Activated naive CD4-positive, alpha-beta T cell treated with anti-CD3 and anti-CD28 coated beads, Interleukin-2, amount 50 U/mL, for 72 hours (primary cell): ENCODE results near the gene TTYH3. TPM values are rescaled to one million over a fixed set of nuclear protein-coding genes. Genes with fewer than 3 reads are reported as not detected.
A peak's percentile ranks its signal among the peaks of the same experiment; 100 is the strongest.
"Not testable (repeated sequence)": the region's sequence is repeated elsewhere in the genome, so short reads cannot be mapped to it uniquely, and the experiment has no call there.

Source experiments
- ATAC-seq, 2 donors: fragments of 150-1000 bp; cut with Tn5 transposase; 2 replicates each; pipeline ENCODE4 v1.10.0; 2021; ENCODE audit warnings: mild to moderate bottlenecking in 2 of 2, moderate library complexity in 2 of 2
- DNase-seq, 2 donors: peaks; one replicate each; pipeline ENCODE4 v3.0.0; 2021 to 2022; ENCODE audit warnings: low spot score in 2 of 2
- H3K27ac Mint-ChIP-seq, 2 donors: one replicate each; pipeline ENCODE4 v1.8.0; 2022; ENCODE audit warnings: mild to moderate bottlenecking in 2 of 2, mixed read lengths in 2 of 2
- H3K36me3 Mint-ChIP-seq, 2 donors: one replicate each; pipeline ENCODE4 v1.8.0; 2022; ENCODE audit warnings: mixed read lengths in 2 of 2
- H3K9me3 Mint-ChIP-seq, 2 donors: one replicate each; pipeline ENCODE4 v1.8.0; 2022; ENCODE audit warnings: mixed read lengths in 2 of 2
- total RNA-seq, 2 donors: library from RNA; stranded (reverse); gene quantifications; one replicate each; pipeline ENCODE4 v1.2.3, GENCODE V29; 2022

TTYH3 gene
- total RNA-seq, 2 donors from 2014 or later, result 23.8 to 28.3 TPM

DNA sequence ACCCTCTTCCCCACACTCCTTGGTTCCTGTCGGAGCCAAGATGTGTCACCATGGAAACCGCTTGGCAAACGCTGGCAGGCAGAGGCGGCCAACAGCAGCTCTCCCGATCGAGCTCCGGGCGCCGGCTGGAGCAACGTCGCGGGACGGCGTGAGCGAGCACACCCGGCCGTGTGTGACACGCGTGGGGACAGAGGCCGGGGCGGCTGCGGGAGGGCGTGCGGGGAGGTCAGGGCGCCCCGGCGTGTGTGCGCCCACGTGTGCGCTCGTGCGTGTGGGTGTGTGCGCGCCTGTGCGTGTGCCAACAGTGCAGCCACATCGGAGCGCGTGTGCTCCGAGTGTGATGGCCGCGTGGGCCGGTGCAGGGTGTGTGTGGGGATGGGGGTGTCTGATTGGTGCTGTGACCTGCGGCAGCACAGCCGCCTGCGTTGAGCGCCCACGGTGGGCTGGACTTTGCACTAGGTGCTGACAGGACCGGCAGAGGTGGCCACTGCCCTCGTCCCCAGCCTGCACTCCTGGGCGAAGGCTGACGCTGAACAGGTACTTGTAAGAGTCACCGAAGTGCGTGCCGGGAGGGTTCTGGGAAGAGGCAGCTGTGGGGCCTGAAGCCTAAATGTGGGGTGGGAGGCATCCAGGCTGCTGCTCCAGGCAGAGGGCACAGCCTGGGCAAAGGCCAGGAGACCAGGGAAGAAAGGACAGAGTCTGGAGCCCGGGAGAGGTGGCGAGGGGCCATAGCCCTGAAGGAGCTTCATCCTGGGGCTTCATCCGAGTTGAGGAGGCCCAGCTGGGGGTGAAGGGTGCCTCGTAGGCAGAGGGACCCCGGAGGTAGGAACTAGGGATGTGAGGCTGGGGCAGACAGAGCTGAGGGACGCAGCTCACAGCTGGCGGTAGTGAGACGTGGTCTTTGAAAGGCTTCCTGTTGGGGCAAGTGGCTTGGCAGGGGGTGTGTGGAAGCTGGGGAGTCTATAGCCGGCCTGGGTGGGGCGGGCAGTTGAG is 47.6 kb downstream of the TTYH3 start:
- not testable (repeated sequence) for DNase-seq, H3K36me3 Mint-ChIP-seq, H3K9me3 Mint-ChIP-seq
- H3K27ac Mint-ChIP-seq, result peak overlapping the region in 1 of 2 donors; percentile 22
- peak in 1 of 2 donors; percentile 34 for ATAC-seq

DNA sequence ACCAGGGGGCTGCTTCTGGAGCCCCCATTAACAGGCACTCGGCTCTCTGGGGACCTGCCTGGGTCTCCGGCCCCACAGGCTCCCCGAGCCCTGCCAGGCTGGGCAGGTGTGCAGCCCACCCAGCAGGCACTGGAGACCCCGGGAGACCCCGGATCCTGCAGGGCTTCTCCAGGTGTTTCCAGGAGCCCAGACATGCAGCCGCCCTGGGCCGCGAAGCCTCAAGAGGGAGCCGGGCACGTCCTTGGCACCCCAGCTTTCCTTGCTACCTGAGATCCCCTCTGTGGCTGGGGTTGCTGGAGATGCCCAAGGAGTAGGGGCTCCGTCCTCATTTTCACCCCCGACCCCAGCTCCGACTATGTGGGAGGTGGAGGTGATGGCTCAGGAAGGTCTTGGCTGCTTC is 48.5 kb downstream of the TTYH3 start:
- ATAC-seq (no peak), DNase-seq (no peak)
- no peak overlapping the region for H3K27ac Mint-ChIP-seq
- no peaks in the 10 kb centered on the region for H3K36me3 Mint-ChIP-seq
- H3K9me3 Mint-ChIP-seq, result no peaks in the 10 kb centered on the region

DNA sequence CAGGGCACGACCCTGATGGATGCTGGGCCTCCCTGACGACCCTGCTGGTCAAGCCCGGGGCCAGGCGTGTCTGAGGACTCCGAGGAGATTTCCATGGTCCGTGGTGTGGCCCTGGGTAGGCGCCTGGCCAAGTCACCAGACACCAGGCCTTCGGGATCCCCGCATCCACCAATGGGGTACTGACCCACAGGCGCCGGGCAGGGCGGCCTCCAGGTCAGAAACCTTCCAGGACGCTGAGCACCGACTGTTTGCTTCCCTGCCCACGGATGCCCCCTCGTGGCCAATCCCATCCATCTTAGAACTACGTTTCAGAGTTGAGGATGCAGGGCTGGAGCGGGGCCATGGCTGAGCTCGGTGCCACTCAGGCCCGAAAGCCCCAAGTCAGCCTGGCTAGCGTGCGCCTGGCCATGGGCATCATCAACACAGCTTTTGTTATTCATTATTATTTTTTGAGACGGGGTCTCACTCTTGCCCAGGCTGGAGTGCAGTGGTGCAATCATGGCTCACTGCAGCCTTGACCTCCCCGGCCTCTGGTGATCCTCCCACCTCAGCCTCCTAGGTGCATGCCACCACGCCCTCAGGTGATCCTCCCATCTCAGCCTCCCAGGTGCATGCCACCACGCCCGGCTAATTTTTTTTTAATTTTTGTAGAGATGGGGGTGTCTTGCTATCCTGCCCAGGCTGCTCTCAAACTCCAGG is 49.2 kb downstream of the TTYH3 start:
- ATAC-seq, result peak; percentile 70 to 73
- Mint-ChIP-seq H3K36me3 (no peaks in the 10 kb centered on the region), H3K9me3 (no peaks in the 10 kb centered on the region), H3K27ac (no peak overlapping the region)
- peak in 1 of 2 donors; percentile 45 for DNase-seq

DNA sequence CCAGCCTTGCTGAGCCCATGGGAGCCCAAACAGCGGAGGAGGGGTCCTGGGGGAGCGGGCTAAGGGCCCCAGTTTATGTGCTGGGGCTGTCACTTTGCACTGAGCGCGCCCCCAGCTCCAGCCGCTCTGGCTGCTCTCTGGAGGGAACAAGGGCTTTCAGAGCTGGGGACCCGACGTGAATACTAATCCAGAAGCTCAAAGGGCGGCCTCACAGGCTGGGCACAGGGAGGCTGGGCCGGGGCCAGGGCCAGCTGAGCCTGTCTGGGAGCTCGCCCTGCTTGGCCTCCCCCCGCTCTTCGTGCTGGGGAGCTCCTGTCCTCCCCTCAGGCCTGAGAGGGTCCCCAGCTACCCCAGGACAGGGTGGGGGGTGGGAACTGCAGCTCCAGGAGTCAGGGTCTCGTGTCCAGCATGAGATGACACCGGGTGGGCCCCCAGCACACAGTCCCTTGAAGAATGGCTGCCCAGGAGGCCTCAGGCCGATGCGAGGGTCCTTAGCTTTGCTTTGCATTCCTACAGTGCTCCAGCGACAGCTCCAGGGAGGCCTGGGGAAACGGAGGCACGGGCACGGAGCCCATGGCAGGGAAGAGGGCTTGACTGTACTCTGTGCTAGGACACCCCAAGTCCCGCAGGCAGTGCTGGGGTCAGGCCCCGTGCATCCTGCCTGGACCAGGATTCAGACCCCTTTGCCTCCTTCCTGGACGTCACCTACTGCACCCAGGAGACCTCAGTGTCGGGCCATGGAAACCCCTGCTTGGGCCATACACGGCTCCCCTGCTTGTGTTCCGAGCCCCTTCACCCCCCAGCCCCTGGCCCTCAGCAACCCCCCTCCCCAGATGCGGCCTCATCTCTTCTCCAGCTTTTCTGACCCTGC is 50.4 kb downstream of the TTYH3 start:
- Mint-ChIP-seq H3K36me3 (no peaks in the 10 kb centered on the region), H3K27ac (no peak overlapping the region), H3K9me3 (no peaks in the 10 kb centered on the region)
- no peak for DNase-seq
- ATAC-seq, result no peak

DNA sequence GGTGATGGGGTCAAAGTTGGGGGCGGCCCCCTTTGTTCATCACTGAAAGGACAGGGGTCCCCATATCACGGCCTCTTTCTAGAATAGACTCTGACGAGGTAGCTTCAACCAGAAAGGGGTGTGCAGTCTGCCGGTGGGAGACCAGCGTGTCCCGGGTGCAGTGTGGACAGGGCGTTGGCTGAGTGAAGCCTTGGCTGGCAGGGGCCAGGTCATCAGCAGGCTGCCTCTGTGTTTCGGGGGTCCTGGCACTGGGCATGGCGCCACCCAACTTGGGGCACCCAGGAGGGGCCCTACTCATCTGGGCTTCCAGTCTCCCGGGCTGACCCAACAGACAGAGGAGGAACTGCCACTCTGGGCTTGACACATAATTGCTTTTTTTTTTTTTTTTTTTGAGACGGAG is 52.7 kb downstream of the TTYH3 start:
- no peaks in the 10 kb centered on the region for H3K36me3 Mint-ChIP-seq
- DNase-seq (no peak), ATAC-seq (no peak)
- H3K9me3 Mint-ChIP-seq, result no peaks in the 10 kb centered on the region
- H3K27ac Mint-ChIP-seq, result no peak overlapping the region

DNA sequence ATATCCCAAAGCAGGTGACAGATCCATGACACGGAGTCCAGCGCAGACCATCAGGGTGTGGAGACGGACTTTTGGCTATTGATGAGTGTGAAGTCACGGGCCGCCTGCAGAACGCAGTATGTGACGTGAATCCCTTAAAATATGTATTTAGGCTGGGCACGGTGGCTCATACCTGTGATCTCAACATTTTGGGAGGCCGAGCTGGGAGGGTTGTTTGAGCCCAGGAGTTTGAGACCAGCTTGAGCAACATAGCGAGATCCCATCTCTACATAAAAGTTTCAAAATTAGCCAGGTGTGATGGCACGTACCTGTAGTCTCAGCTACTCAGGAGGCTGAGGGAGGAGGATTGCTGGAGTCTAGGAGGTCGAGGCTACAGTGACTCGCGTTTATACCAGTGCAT is 54.3 kb downstream of the TTYH3 start:
- no peak overlapping the region for H3K27ac Mint-ChIP-seq
- H3K36me3 Mint-ChIP-seq, result no peaks in the 10 kb centered on the region
- no peak for ATAC-seq
- H3K9me3 Mint-ChIP-seq, result no peaks in the 10 kb centered on the region
- DNase-seq, result no peak

DNA sequence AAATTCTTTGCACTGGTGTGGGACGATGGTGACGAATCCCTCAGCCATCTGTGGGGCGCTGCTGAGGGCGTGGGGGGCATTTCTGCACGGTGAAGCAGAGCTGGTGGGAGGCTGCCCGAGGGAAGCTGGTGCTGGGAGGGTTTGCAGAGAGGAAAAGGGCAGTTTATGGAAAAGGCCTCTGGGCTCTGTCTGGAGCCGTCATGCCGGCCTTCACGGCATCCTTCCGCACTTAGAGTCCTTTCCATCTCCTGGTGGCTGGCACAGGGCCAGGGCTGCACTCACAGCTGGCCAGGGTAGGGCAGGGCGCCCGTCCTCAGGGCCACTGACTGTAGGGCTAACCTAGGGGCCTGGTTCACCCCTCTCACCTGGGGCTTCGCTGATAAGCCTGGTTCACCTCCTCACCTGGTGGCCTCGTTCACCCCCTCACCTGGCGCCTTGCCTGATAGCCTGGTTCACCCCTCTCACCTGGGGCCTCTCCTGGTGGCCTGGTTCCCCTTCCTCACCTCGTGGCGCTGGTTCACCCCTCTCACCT is 55.6 kb downstream of the TTYH3 start:
- DNase-seq (no peak), ATAC-seq (no peak)
- Mint-ChIP-seq H3K36me3 (no peaks in the 10 kb centered on the region), H3K9me3 (no peaks in the 10 kb centered on the region), H3K27ac (no peak overlapping the region)

DNA sequence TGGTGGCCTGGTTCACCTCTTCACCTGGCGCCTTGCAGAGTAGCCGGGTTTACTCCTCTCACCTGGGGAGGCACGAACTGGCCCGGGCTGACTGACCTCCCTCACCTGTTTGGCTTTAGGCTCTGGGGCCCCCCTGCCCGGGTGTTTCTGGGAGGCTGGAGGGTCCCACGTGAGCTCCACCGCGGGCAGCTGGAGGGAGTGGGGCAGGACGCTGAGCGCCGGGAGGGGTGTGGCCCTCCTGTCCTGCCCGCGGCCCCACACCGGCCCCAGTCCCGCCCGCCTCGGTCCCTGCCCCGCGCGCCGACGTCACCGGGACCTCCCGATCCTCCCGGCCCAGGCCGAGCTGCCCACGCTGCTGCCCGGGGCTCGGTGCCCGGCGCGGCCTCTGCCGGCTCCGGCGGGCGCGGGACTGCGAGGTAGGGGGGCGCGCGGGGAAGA is 56.1 kb downstream of the TTYH3 start, which contains the start of gene AMZ1:
TSS of gene AMZ1 (plus strand) at position 322 of the 438 bp plus-strand sequence. CDS start 12,250 bp downstream, outside the sequence.
- no peak for ATAC-seq

DNA sequence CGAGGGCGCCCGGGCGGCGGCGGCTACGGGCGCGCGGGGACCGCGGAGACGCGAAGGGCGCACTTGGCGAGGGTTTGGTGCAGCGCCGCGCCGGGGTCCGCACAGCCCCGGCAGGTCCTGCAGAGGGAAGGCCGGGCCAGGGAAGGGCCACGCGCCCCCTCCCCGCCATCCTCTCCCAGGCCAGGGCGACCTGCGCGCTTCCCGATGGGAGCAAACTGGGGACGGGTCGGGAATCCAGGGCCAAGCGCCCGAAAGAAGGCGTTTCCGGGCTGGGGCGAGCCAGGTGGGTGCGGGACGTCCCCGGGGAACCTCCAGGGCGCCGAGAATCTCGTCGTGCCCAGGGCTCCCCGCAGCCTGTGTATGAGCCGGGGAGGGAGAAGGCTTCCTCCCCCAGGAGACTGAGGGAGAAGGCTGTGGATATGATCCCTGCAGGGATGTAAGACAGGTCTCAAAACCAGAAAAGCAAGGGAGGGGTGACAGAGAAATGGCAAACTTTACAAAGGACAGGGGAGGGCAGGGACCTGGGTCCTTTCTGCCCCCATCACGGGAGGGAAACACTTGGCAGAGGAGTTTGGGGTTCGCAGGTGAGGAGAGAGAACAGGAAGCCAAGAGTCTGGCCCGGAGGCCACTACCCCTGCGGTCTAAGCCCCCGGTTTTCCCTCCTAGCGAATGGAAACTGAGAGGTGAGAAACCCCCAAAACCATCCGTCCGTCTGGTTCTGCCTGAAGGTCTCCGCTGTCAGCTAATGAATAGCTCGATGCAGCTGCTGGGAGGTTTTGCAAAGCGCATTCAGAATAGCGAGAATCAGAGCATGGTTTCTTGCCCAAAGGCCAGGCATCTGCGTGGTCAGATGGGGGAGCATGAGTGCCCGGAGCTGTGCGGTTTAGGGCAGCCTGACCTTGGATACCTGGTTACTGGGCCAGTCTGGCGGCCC is 56.9 kb downstream of the TTYH3 start:
- no peaks in the 10 kb centered on the region for H3K9me3 Mint-ChIP-seq
- no peak overlapping the region for H3K27ac Mint-ChIP-seq
- DNase-seq, result no peak
- no peaks in the 10 kb centered on the region for H3K36me3 Mint-ChIP-seq
- ATAC-seq, result peak; percentile 38 to 68

More for the DNA sequence above, 56.1 kb downstream of the TTYH3 start, which contains the start of gene AMZ1:
- Mint-ChIP-seq H3K27ac (no peak within 1 kb of the TSS), H3K36me3 (no peaks in the 10 kb centered on the region), H3K9me3 (no peaks in the 10 kb centered on the region)
- DNase-seq, result no peak

DNA sequence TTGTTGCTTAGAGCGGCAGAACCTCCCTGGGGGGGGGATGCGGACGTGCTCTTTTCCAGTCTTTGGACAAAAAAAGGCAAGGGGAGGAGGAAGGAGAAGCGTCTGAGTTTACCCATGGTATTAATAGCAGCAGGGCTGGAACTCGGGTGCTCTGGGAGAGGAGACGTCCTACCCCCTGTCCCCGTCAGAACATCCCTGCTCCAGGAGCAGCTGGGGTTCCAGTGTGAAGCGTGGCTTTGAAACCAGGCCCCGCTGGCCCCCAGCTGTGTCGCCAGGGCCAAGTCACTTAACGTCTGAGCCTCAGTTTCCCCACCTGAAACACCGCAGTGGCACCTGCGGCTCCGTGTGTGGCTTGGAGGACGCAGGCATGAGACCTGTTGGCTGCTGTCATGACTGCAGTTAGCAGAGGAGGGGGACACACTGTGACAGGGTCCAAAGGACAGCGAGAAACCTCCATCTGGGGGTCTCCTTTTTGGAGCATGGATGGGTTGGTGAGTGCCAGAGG is 57.6 kb downstream of the TTYH3 start:
- ATAC-seq, result no peak
- H3K9me3 Mint-ChIP-seq, result no peaks in the 10 kb centered on the region
- no peak for DNase-seq
- no peaks in the 10 kb centered on the region for H3K36me3 Mint-ChIP-seq
- H3K27ac Mint-ChIP-seq, result no peak overlapping the region

DNA sequence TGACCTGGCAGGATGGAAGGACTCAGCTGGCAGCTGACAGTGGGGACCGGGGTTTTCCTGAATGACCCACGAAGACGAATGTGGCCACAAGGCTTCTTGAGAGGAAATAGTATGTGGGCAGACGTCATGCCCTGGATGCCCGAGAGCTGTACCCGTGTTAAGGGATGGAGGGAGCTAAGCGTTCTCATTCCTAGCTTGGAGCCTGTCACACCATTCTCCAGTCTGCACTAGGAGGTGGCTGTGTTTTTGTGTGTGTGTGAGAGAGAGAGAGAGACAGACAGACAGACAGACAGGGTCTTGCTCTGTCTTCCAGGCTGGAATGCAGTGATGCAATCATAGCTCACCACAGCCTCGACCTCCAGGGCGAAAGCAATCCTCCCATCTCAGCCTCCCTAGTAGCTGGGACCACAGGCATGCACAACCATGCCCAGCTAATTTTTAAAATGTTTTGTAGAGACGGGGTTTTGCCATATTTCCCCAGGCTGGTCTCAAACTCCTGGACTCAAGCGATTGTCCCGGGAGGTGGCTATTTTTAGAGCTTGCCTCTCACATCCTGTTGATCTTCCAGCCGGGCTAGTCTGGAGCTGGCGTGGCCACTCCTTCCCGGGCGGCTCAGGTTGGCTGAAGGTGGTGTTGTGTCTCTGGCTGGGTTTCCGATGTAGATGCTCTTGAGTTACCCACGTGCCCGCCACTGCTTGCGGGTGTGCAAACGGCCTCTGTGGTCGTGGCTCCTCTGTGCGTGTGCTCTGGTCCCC is 58.3 kb downstream of the TTYH3 start:
- DNase-seq, result no peak
- Mint-ChIP-seq H3K27ac (no peak overlapping the region), H3K9me3 (no peaks in the 10 kb centered on the region), H3K36me3 (no peaks in the 10 kb centered on the region)
- peak in 1 of 2 donors; percentile 33 for ATAC-seq

DNA sequence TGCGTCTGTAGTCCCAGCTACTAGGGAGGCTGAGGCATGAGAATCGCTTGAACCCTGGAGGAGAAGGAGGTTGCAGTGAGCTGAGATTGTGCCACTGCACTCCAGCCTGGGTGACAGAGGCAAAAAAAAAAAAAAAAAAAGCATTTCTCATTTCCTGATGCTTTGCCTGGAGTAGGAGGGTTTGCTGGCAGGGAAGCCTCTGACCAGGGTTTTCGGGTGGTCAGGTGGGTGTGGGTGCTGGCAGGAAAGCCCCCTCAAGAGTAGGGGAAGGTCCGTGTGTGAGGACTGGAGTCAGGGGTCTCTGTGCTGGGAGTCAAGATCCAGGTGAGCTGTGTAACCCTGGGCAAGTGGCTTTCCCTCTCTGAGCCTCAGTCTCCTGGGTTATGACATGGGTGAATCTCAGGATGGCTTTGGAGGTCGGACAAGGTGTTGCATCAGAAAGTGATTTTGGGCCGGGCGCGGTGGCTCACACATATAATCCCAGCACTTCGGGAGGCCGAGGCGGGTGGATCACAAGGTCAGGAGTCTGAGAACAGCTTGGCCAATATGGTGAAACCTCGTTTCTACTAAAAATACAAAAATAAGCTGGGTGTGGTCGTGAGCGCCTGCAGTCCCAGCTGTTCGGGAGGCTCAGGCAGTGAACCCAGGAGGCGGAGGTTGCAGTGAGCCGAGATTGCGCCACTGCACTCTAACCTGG is 59.4 kb downstream of the TTYH3 start:
- Mint-ChIP-seq H3K27ac (no peak overlapping the region), H3K9me3 (no peaks in the 10 kb centered on the region), H3K36me3 (no peaks in the 10 kb centered on the region)
- no peak for ATAC-seq
- no peak for DNase-seq

DNA sequence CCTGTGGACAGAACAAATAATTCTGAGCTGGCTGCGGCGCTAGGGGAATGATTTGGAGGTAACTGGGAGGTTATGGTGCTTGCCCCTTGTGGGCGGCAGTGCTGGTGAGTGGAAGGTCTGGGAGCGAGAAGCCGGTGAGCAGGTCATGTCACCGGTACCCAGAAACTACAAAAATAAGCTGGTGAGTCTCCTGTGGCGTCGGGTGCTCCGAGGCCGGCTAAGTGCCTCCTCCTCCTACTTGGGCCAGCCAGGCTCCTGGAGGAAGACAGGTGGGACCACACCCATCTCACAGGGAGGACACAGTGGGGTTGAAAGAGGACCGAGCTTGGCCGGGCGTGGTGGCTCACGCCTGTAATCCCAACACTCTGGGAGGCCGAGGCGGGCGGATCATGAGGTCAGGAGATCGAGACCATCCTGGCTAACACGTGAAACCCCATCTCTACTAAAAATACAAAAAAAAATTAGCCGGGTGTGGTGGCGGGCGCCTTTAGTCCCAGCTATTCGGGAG is 60.2 kb downstream of the TTYH3 start:
- DNase-seq, H3K27ac Mint-ChIP-seq, H3K9me3 Mint-ChIP-seq, H3K36me3 Mint-ChIP-seq, ATAC-seq: not testable (repeated sequence)

DNA sequence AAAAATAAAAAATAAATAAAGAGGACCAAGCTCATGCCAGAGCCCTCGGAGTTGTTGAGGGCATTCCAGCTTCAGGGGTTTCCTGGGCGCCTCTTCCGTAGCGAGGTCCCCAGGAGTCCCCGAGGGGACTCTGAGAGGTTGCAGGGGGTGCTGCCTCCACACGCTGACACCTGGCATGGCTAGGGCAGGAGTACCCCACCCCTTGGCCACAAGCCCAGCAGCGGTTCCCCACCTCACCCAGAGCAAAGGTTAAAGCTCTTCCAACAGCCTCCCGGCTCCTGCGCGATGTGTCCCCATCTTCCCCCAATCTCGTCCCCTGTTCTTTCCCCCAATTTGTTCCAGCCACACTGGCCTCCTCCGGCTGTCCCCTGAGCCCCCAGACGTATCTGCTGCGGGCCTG is 60.8 kb downstream of the TTYH3 start:
- no peak overlapping the region for H3K27ac Mint-ChIP-seq
- no peak for ATAC-seq

More for the DNA sequence above, 60.8 kb downstream of the TTYH3 start:
- no peak for DNase-seq
- no peaks in the 10 kb centered on the region for H3K9me3 Mint-ChIP-seq
- H3K36me3 Mint-ChIP-seq, result no peaks in the 10 kb centered on the region
